Loucy (cell line): ENCODE results near the gene PARVA.

Source experiments
- EZH2phosphoT487 ChIP-seq: fragments of 200-600 bp; IDR thresholded peaks from 2 replicates; pipeline ENCODE4 v1.6.1; 2018; ENCODE audit warnings: antibody characterized with exemption, mild to moderate bottlenecking, moderate library complexity, borderline replicate concordance
- TF ChIP-seq, protein P1 (sequence below): fragments of 200-600 bp; sonication (generic); conservative IDR thresholded peaks from 2 replicates; pipeline ENCODE4 v1.5.1; 2014; ENCODE audit warnings: mild to moderate bottlenecking, antibody characterized with exemption, low read length

DNA sequence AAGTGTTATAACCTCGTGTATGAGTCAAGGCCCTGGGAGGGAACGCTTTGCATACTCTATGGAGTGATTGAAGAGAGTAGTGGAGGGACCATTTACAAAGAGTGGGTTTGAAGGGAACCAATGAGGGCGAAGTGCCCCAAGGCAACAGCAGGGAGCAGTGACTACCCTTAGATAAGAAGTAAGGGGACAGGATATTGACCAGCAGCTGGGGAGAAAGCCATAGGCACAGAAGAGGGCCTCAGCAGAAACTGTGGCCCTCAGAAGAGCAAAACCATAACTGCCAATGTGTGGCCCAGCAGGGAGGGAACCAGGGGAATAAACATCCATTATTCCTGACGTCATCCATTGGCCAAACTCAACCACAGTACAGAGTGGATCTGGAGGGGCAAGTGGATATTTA is 24.7 kb downstream of the PARVA start:
- TF ChIP-seq, protein P1, sequence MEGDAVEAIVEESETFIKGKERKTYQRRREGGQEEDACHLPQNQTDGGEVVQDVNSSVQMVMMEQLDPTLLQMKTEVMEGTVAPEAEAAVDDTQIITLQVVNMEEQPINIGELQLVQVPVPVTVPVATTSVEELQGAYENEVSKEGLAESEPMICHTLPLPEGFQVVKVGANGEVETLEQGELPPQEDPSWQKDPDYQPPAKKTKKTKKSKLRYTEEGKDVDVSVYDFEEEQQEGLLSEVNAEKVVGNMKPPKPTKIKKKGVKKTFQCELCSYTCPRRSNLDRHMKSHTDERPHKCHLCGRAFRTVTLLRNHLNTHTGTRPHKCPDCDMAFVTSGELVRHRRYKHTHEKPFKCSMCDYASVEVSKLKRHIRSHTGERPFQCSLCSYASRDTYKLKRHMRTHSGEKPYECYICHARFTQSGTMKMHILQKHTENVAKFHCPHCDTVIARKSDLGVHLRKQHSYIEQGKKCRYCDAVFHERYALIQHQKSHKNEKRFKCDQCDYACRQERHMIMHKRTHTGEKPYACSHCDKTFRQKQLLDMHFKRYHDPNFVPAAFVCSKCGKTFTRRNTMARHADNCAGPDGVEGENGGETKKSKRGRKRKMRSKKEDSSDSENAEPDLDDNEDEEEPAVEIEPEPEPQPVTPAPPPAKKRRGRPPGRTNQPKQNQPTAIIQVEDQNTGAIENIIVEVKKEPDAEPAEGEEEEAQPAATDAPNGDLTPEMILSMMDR = no peak; the same call in 1 of the 2 replicates
- TF ChIP-seq EZH2phosphoT487 = no peak
